ENCODE data around the gene RRAS2.

GRCh38 chr11:14336507-14337503 lies 22.2 kb downstream of the RRAS2 start:
- TF ChIP-seq CTCF (conservative IDR thresholded peaks at IDR 0.05 in 1 of 2, IDR thresholded peaks at IDR 0.05 in 1 of 2; ENCODE audit: extremely low read depth in 1 of 2, insufficient read depth in 1 of 2, low read depth in 1 of 2, low read length in 2 of 2) (no peak), EZH2 (IDR thresholded peaks at IDR 0.05; ENCODE audit: borderline replicate concordance, low read length) (no peak)
